Erythroblast (primary cell): Measurements from ENCODE around the gene NEDD9.

ENCODE experiments used
- DNase-seq, 2 experiments: peaks; one replicate each; lab custom pipeline; 2025; lab: John Stamatoyannopoulos, UW
- GATA1 ChIP-seq: IDR thresholded peaks from 2 replicates; pipeline ENCODE4 v1.6.1; 2011; ENCODE audit warnings: low read depth, mild to moderate bottlenecking, control low read depth, low read length, moderate library complexity
- POLR2A ChIP-seq: IDR thresholded peaks from 2 replicates; pipeline ENCODE4 v1.6.1; 2011; ENCODE audit warnings: mild to moderate bottlenecking, low read length

The NEDD9 gene

DNA sequence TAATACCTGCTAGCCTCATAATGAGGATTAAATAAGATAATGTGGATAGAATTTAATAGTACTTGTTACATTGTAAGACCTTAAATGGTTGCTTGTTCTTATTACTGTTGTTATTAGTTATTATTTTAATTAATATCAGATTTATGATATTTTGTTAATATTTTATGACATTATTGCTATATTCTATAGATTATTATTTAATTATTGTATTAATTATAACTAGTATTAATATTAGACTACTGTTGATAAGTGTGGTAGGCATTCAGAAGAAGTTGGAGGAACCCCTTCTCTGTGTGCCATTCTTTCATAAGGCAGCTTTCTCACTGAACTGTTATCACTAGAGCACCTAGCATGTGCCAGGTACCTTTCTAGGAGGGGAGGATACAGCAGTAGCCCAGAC, 2.6 kb upstream of the NEDD9 start:
- TF ChIP-seq GATA1 (no peak), POLR2A (no peak)
- no peak for DNase-seq

DNA sequence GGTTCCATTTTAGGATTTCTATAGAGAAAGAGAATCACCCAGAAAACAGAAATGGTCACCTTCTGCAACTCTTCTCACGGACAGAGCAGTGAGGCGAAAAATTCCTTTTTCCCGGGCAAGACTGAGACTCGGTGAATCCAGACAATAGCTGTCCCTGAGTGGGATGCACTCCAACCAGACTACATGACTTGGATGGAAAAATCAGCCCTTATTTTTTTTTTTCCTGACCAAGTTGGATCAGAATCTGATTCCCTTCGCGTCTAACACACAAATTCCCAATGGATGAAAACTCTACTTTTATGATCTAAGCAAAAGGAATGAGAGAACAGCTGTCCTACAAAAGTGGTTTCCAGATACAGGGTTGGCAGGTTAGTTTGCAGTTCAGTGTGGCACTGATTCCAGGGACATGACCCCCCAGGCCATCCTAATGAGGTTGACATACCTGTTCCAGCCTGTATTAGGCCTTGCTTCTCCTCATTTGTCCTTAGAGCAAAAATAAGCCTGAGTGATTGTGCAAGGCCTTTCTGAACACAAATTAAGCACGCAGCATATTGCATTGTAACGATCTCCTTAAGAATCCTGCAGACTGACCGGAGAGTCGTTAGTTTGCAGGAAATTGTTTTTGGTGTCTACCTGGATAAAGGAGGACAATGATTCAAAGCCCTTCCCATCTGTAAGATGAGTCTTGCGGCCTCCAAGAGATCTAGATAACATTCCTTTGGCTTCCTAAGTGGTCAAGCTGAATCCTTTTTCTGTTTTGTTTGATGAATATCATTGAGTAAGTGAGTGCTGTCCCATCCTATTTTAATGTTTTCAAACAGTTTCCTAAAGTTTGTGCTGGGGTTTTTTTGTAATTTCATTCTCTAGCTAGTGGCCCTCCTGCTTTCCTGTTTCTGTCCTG, 1.5 kb upstream of the NEDD9 start:
- TF ChIP-seq GATA1 (no peak), POLR2A (no peak)
- DNase-seq: no peak

DNA sequence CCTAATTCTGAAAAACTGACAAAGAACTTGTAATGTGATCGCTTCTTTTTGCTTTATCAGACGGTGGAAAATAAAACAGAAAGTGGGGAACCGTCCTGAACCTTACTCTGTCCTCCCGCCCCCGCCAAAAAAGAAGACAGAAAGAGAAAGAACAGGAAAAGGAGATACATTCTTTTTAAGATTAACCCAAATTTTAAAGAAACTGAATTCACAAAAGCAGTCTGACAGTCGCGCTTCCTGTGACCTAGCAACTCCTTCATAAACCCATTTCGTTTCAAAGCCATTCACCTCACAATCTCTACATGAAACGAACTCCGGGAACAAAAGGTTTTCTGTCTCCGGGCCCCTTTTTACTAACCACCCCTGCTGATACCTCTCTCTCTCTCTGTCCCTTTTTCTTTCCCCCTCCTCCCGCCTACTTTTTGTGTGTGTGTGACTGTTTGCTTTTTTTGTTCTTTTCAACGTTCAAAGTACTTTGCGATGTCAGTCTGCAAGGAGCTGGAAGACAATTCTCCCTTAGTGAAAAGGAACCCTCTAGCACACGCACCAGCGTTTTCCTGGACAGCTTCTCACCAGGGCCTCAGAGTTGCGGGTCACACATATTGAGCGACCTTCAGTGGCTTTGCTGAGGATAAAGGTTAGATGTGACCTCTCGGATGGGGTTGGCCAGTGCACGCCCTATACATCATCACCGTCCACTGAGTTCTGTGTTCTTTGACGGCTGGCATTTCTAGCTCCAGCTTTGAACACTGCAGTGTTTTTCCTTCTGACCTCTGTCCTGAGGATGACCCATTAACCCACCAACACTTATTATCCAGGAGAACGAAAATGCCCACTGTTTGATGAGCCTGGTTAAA, 530 bp upstream of the NEDD9 start:
- peak; percentile 80 for TF ChIP-seq POLR2A
- TF ChIP-seq GATA1: no peak
- DNase-seq: no peak

DNA sequence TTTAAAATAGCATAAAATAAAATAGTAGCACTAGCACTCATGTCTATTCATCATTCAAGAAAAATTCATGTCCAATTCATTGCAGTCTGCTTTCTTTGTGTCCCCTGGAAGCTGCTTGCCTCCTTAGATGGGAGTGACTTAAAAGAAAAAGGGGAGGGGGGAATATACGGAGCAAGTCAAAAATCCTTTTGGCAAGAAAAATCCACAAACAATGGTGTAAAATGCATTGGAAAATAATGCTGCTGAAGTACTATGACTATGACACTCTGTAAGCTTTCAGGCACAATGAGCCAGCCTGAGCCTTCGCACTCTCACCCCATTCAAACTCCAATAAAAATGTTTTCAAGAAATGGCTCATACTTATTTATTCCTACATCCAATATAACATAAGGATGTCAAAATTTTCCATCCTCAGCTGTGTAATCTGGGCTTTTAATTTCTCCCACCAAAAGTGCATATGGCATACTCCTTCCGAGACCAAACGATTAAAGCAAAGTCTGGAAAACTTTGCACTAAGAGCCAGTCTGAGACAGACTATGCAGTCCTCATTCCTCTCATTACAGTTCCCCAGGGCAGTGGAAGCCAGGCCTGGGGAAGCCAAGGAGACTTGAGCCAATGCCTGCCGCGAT, 790 bp downstream of the NEDD9 start:
- no peak for DNase-seq
- no peak for TF ChIP-seq GATA1
- no peak for TF ChIP-seq POLR2A

DNA sequence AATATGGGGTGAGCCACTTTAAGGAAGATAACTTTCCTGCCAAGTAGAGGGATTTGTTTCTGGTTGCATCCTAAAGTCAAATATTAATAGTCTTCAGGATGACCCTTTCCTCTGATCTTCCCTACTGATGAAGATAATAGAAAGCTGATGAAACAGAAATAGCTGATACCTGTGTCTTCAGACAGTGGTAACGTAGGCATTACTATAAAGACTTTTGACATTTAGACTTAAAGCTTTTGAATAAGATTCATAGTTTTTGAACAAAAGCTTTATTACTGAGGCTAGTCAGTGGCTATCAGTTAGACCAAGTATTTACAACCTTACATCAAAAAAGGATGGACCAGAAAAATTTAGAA, 1.4 kb downstream of the NEDD9 start:
- DNase-seq: no peak
- no peak for TF ChIP-seq GATA1
- TF ChIP-seq POLR2A: no peak

DNA sequence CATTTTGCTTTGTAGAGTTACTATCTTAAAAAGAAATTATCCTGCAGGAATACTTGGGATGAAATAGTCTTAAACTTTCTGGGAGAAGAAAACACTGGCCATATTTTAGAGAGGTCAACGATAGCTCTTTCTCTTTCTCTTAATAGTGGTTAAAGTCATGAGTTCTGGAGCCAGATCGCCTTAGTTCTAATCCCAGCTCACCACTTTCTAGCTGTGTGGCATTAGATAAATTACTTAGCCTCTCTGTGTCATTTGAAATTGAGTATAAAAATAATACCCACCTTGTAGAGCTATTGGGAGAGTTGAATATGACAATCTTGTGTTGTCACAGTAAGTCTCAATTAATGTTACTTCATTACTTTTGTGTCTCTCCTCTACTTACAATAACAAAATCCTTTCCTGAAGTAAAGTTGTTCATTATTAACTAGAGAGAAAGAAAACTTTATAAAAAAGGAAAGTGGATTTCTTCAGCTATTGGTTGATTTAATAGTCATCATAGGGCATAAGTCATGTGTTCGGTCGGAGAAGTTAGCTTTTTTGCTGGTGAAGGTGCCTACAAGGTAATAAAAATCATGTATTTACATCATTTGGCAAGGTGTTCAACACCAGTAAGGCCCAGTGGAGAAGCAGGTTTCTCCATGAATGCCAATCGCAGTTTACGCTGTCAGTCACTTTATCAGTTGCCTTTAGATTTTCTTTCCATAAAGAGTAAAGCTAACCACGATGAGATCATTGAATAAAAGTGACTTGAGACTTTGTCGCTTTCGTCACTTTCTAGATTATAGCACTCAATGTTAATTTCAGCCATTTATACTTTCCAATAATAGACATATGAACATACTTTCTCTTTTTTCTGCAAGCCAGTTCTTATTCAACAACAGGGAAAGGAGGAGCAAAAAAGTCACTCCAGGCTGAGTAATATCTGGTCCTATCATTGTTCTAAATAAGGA, 2.0 kb downstream of the NEDD9 start:
- no peak for TF ChIP-seq GATA1
- TF ChIP-seq POLR2A: no peak

DNA sequence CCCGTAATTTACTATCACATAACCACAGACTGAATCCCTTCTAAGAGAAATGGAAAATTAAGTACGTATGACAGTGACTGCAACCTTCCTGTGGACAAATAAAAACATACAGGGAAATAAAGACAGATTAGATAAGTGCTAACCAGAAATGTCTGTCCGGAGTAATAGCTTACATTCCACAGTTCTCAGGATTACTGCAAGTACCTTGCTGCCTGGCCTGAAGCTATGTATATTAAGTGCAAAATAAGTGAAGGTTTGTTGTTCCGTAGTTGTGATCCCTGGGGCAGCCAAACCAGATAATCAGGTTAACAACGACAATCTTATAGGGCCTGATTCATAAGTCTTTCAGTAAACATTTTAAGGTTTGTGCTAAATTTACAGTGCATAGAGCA, 2.8 kb downstream of the NEDD9 start:
- no peak for TF ChIP-seq POLR2A
- no peak for TF ChIP-seq GATA1
- DNase-seq: no peak

More for the DNA sequence above, 2.0 kb downstream of the NEDD9 start:
- DNase-seq: no peak

DNA sequence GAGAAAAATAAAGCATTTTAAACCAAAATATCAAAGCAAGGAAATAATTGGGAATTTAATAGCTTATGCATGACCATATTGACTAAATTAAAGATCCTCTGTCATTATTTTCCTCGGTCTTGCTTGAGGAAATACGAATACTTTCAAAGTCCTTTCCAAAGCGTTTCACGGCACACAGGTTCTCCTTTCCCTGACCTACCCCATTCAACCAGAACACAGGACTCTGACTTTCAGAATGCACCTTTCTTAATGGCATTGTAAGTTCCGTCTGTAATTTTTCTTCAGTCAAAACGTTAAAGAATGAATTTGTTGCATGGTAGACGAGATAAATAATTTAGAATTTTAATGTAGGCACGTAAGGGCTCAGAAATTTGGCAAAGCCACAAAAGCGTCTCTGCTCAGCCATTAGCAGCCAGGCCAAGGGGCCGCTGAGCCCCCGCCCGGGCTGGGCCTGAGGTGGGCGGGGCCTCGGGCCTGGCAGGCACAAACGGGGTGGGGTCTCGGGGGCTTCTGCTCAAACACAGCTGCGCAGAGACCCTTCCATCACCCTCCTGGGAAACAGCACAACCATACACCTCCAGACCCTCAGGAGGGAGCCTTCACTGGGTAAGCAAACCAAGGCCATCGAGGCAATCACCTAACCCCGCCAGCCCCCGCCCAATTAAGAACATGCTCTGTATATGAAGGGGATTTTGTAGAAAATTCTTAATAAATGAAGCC, 3.4 kb downstream of the NEDD9 start:
- no peak for TF ChIP-seq GATA1
- TF ChIP-seq POLR2A: no peak

DNA sequence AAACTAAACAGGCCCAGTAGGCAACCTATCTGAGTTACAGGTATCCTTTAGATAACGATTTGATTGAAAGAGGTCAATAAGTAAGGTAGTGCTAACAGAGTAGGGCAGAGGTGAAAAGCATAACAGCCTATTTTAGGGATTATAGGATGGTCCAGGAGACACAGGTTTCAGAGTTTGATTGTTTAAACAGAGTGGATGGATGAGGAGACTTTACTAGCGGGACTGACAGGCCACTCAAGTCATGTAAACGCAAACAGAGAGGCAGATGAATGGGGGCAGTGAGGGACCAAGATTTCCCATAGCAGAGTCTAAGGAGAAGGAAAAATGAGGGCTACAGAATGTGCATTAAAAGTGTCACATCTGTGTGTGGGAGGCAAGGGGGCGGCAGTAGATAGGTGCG, 4.8 kb downstream of the NEDD9 start:
- DNase-seq: no peak
- TF ChIP-seq POLR2A (no peak), GATA1 (no peak)

More for the DNA sequence above, 3.4 kb downstream of the NEDD9 start:
- DNase-seq: no peak

DNA sequence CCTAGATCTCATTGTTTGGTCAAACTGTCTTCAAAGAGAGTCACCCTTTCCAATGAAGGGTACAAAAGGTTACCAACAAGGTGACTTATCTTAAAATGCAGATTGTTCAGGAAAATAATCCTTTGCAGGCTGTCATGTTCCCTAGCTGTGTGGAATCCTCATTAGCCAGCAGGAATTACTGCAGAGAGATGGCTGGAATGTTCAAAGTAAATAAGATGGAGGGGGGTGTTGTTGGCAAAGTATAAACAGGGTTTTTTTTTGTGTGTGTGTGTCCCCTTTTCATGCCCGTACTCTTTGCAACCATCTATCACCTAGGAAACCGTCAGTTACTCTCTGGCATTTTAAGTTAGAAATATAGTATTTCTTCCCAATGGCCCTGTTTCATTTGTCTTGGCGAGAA, 6.5 kb downstream of the NEDD9 start:
- no peak for DNase-seq
- TF ChIP-seq GATA1: no peak
- no peak for TF ChIP-seq POLR2A

DNA sequence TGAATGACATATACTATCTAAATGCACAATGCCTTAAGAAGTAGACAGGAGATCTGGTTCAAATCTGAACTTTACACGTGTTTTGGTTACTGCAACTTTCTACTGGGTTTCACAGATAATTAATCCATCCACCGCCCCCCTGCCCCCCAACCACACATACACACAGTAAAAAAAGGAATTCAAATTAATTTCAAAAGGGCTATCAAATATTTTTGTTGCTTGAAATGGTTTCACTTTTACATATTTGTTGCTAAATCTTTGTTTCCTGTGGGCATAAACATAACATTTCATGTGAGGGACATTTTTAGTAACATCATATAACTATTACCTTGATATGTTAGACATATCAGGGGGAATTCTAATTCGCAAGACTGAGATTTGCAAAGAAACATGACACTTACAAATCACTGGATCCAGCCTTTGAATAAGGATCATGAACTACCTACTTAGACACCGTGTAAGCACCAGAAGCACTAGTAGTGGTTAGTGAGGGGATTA, 7.5 kb downstream of the NEDD9 start:
- no peak for DNase-seq
- TF ChIP-seq GATA1: no peak
- no peak for TF ChIP-seq POLR2A

DNA sequence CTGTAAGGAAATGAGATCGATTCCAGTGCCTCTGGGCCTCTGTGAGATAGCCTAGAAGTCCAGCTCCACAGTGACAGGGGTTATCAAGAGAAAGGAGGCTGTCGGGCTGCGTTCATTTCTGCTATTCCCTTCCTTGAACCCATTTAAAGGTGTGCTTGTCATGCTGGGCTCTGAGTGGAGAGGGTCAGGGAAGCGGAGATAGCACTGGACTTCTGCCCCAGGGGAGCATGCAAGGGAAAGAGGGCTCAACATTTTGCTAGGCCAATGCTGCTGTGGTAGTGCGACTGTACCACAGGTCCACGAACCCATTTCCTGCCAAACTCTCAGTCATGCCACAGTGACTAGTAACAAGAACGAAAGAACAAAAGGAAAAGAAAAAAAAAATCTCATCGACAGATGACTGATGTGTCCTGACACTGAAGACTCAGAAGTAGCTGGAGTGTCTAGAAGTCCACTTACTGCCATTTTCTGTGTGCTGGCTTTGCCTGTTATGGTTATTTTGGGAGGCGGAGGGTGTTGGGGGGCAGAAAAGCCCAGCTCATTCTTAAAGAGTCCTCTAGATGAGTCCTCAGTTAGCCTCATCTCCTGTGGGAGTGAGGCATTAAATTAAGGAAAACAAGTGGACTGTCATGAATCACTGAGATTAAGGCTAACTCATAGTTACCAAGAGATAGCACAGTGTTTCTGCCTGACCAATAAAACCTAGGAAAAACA, 8.1 kb downstream of the NEDD9 start:
- no peak for DNase-seq
- no peak for TF ChIP-seq POLR2A
- no peak for TF ChIP-seq GATA1
